NCI-H2171 treated with DMSO at 0.1 percent for 48 hours (cell line): ENCODE measurements around the gene HDAC7.
"Not testable (repeated sequence)": the region's sequence is repeated elsewhere in the genome, so short reads cannot be mapped to it uniquely, and the experiment has no call there.

Source experiments
- DNase-seq: peaks from one replicate; lab custom pipeline; 2025; lab: John Stamatoyannopoulos, UW

The HDAC7 gene

GRCh38 chr12:47812797-47813510, 6.7 kb downstream of the HDAC7 start:
- no peak for DNase-seq

GRCh38 chr12:47811581-47812484, 7.9 kb downstream of the HDAC7 start:
- no peak for DNase-seq

GRCh38 chr12:47811072-47811396, 8.7 kb downstream of the HDAC7 start:
- DNase-seq, result no peak

- DNase-seq, result not testable (repeated sequence)
Observed at GRCh38 chr12:47809518-47809917, 10.2 kb downstream of the HDAC7 start.

GRCh38 chr12:47808574-47809365, 10.9 kb downstream of the HDAC7 start:
- DNase-seq, result no peak

GRCh38 chr12:47808050-47808449, 11.7 kb downstream of the HDAC7 start:
- DNase-seq, result peak; percentile 28

GRCh38 chr12:47807338-47807737, 12.4 kb downstream of the HDAC7 start:
- no peak for DNase-seq

GRCh38 chr12:47805417-47805816, 14.3 kb downstream of the HDAC7 start:
- no peak for DNase-seq

- no peak for DNase-seq
Observed at GRCh38 chr12:47804171-47804570, 15.5 kb downstream of the HDAC7 start.

- no peak for DNase-seq
Observed at GRCh38 chr12:47803191-47803875, 16.4 kb downstream of the HDAC7 start.

GRCh38 chr12:47802312-47802711, 17.4 kb downstream of the HDAC7 start:
- no peak for DNase-seq

GRCh38 chr12:47801904-47802246, 17.8 kb downstream of the HDAC7 start:
- no peak for DNase-seq

GRCh38 chr12:47801170-47801903, 18.4 kb downstream of the HDAC7 start:
- DNase-seq, result no peak

GRCh38 chr12:47800582-47800981, 19.1 kb downstream of the HDAC7 start:
- no peak for DNase-seq

- no peak for DNase-seq
Observed at GRCh38 chr12:47799357-47799955, 20.2 kb downstream of the HDAC7 start.

GRCh38 chr12:47798382-47798948, 21.2 kb downstream of the HDAC7 start:
- no peak for DNase-seq

- no peak for DNase-seq
Observed at GRCh38 chr12:47797441-47797840, 22.3 kb downstream of the HDAC7 start.

- no peak for DNase-seq
Observed at GRCh38 chr12:47795814-47796411, 23.8 kb downstream of the HDAC7 start.

- no peak for DNase-seq
Observed at GRCh38 chr12:47795121-47795813, 24.4 kb downstream of the HDAC7 start.

- no peak for DNase-seq
Observed at GRCh38 chr12:47794679-47795078, 25.0 kb downstream of the HDAC7 start.
